ENCODE results near the gene WAPL.

Gene WAPL

DNA sequence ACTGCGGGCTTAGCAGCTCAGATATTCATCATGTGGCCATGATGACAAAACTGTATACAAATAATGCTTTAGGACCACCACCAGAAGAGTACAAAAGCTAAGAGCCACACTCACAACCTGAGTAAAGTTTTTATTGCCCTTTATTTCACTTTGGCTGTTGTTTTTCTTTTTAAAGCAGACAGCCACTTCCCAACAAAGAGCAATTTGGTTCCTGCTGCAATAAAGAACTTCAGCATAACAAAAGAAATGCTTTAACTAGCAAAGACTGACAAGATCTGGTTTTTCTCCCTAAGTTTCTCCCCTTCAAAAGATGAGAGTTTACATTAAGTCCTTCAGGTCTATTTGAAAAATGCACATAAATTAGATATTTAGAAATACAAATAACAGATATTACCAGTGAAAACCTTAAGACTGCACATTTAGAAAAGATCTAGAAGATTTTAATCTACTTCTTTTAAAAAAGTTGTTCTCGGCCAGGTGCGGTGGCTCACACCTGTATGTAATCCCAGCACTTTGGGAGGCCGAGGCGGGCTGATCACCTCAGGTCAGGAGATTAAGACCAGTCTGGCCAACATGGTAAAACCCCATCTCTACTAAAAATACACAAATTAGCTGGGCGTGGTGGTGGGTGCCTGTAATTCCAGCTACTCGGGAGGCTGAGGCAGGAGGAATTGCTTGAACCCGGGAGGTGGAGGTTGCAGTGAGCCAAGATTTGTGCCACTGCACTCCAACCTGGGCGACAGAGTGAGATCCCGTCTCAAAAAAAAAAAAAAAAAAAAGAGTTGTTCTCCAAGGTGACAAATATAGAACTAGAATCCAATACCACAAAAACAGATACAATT is 59.4 kb downstream of the WAPL start:
- no peak for DNase-seq

DNA sequence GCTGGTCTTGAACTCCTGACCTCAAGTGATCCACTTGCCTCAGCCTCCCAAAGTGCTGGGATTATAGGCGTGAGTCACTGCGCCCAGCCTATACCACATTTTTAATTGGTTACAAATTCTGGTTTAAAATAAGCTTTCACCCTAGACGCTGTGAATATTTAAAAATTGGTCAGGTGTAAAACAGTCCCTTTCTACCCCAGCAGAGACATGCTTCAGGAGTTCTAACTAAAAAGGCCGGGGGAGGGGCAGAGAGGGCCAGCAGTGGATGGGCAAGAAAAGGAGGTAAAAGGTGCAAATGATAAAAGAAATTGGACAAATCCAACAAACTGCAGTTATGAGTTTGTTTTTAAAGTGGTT is 70.0 kb downstream of the WAPL start:
- DNase-seq, result no peak

DNA sequence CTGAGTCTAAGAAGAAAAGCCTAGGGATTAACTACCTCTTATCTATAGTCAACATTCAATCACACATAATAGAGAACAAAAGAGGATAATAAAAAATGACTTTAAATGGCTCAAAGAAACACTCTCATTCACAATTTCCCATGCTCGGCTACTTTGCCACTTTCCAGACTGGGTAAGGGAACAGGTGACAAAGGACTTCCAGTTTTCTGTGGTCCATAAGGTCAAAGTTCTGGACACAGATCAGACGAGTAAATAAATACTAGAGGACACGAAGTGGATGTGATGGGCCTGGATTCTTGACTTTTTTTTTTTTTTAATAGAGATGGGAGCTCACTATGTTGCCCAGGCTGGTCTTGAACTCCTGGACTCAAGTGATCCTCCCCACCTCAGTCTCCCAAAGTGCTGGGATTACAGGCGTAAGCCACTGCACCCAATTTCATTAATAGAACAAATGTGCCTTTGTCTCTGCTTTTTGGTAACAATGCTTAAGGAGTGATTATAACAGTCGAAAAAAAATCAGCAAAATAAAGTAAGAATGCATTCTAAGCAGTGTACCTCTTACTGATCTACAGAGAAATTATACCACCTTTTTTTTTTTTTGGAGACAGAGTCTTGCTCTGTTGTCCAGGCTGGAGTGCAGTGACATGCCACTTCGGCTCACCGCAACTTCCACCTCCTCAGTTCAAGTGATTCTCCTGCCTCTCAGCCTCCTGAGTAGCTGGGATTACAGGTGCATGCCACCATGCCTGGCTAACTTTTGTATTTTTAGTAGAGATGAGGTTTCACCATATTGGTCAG is 70.6 kb downstream of the WAPL start:
- DNase-seq, result no peak

DNA sequence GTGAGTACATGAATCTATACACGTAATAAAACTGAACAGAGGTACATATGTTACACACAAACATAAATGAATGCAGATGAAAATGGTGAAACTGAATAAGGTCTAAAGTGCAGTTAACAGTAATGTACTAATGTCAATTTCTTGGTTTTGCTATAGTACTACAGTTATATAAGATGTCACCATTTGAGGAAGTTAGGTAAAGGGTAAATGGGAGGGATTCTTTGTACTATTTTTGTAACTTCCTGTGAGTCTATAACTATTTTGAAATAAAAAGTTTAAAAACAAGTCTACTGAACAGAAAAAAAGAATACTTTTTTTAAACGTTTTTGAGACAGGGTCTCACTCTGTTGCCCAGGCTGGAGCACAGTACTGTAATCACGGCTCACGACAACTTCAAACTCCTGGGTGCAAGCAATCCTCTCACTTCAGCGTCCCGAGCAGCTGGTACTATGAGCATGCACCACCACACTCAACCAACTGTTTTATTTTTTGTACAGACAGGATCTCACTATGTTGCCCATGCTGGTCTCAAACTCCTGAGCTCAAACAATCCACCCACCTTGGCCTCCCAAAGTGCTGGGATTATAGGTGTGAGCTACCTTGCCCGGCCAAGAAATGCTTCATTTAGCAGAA is 71.5 kb downstream of the WAPL start:
- no peak for DNase-seq

DNA sequence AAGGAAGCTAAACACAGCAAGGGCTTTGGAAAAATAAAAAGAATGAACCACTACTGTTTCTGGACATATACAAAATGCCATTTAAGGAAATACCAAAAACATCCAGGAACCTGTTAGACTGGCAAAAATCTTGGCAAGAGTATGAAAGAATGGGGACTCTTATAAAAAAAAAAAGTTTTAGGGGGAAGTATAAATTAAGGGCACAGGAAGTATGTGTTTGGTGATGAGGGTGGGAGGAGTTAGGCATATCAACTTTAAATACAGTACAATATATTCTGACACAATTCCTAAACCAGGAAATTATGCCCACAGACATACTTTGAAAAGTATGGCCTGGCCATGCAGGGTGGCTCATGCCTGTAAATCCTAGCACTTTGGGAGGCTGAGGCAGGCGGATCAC is 74.2 kb downstream of the WAPL start:
- no peak for DNase-seq

DNA sequence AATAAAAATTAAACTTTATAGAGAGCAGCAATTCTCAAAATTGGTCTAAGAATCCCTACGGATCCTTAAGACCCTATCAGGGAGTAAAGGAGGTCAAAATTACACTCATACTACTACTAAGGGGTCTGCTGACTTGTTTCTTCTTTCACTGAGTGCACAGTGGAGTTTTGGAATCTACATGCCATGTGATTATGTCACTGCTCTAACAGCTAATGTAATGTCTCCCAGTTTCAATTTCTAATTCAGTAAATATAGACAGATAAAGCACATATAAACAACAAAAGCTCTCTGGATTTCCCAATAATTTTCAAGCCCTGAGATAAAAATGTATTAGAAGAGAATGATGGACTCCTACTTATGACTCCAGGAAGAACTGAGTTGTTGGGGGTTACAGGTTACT is 74.6 kb downstream of the WAPL start:
- no peak for DNase-seq

DNA sequence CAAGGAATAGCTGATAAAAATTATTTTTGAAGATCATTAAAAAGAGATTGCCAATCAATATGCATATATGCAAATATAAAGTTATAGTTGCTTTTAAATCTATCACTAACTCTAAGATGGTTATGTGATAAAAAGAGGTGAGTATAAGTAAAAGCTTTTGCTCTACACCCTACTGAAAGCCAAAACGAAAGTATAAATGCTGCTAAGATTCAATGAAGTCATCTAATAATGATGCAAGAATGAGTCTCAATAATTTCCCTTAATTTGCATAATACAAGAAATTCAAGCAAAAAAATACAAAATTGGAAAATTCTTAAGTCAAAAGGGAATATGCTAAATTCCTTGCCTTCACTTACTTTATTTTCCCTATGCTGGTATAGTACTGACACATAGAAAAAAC is 75.2 kb downstream of the WAPL start:
- DNase-seq, result no peak

DNA sequence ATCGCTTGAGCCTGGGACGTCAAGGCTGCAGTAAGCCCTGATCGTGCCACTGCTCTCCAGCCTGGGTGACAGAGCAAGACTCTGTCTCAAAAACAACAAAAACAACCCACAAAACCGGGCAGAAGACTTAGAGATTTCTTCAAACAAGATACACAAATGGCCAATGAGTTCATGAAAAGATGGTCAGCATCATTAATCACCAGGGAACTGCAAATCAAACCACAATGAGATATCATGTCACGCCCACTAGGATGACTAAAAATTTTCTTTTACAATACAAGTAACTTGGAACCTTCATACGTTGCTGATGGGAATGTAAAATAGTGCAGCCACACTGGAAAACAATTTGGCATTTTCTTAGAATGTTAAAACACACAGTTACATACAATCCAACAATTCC is 77.7 kb downstream of the WAPL start:
- no peak for DNase-seq

DNA sequence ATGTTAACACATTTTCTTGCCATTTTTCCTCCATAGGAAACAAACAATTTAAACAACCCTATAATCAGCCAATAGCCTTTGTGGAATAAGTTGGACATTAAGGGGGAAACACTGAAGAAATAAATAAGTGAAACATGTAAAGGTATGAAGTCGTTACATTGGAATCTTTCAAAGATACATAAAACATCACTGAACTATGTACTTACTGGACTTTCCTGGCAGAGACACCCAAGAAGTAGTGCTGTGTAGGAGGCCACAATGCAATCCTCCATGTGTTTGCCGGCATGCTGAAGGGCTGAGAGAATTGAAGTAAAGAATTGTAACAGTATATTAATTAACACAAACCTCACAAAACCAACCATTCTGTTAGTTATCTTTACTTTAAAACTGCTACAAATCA is 78.5 kb downstream of the WAPL start:
- no peak for DNase-seq

DNA sequence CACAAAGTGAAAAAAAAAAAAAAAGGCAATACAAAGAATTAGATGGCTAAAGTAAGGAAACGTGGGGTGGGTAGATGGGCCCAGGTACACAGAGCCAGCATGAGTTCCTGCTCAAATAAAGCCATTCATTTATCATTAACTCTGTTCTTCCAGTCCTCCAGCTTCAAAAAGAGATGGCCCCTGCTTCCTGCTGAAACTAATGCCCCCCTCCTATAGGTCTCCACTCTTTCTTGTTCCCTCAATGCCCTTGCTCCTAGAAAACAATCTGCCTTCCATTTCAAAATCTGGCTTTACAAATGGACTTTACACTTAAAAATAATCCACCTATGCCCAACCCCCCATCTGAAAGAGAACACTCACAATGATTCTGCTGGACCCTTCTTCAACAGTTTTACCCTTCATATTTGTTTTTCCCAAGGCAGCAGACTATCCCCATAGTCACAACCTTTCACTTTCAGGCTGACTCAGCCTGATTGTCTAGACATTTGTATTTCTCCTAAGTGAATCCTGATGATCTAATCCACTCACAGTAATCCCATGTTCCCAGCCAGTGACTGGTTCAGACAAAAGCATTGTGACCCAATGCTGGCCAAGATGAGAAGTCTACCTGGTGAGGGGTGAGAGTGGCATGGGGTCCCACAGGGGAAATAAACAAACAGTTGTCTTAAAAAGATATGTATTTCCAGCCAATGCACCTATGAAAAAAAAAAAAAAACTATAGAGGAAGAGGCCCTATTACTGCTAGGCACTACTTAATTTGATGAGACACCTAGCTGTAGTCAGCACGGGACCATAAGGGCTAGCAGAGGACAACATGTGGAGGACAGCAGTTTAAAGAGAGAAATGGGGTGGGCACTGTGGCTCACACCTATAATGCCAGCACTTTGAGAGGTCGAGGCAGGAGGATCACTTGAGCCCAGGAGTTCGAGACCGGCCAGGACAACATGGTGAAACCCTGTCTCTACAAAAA is 80.4 kb downstream of the WAPL start:
- DNase-seq, result no peak

DNA sequence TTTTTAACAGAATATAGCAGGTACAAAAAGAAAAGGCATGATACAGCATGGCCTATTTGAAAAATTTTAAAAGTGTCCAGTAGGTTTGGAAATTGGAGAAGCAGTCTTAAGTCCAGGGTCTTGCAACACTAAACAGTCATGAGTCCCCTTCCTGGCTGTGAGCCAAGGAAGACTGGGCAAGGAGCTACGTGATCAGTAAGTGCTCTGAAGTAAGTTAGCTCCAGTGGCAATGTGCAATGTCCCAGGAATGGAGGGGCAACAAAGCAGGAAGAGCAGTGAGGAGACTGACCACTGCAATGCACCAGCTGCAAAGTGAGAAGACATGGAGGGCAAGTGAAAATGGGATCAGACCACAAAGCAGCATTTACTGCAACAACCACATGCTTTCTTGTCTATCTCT is 82.0 kb downstream of the WAPL start:
- DNase-seq, result no peak

DNA sequence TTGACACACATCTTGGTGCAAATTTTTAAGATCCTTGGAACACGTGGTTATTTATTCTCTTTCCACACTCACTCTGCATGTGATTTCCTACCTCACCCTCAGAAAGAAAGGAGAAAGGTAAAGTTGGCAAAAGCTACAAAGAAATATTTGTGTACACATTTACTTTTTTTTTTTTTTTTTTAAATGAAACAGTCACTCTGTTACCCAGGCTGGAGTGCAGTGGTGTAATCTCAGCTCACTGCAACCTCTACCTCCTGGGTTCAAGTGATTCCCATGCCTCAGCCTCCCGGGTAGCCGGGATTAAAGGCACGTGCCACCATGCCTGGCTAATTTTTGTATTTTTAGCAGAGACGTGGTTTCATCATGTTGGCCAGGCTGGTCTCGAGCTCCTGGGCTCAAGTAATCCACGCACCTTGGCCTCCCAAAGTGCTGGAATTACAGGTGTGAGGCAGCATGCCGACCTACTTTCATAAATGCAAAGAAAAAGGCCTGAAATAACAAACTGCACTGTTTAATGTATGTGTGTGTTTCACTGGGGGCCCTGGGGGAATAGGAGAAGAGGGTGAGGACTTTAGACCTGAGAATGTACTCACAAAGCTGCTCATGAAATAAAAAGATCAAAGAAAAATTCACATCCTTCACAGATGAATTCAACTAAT is 83.4 kb downstream of the WAPL start:
- DNase-seq, result no peak

DNA sequence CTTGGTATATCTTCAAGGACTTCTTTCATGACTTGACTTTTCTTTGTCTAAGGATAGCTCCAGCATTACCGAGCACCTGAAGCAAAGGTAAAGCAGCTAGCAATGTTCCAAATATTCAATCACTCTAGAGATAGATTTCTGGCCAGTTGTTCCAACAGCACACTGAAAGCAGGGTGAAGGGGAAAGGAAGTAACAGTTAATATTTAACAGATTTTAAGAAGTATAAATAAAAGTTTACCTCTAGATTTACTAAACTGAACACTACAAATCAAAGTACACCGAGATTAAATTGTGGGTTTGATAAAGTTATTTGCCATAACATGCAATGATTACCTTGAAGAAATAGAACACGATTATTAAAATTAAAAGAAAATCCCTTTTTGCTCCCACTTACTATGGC is 84.1 kb downstream of the WAPL start:
- DNase-seq, result no peak

DNA sequence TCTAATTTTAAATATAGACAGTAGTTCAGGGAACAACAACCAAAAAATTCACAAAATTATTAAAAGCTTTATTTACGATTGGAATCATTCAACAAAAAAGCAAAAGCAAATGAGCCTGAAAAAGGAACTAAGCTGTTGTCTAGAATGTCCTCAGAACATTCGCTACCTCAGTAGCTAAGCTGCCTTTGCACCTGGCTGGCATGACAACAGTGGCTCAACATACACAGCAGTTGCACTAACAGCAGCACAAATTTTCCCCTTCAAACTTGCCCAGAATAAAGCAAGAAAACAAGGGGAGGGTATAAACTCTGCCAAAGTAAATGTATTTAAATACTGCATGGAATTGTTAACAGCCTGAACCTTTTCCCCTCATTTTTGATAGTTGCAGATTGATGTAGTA is 84.6 kb downstream of the WAPL start:
- DNase-seq, result no peak

DNA sequence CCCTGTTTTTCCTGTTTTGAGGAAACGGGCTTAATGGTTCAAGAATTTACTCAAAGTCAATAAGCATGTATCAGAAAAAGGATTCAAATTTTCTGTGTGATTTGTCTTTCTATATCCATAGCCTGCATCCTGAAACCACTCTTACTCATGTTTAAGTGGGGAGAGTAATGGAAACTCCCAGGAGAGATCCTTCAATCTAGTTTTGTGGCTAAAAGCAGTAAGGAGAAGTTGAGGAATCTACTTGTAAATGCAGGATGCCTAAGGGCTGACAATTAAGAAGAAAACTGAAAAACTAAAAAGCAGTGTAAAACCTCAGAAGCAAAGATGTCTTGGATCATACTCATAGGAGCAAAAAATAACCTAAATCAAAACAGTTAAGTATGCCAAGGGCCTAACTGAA is 86.9 kb downstream of the WAPL start:
- DNase-seq, result no peak

DNA sequence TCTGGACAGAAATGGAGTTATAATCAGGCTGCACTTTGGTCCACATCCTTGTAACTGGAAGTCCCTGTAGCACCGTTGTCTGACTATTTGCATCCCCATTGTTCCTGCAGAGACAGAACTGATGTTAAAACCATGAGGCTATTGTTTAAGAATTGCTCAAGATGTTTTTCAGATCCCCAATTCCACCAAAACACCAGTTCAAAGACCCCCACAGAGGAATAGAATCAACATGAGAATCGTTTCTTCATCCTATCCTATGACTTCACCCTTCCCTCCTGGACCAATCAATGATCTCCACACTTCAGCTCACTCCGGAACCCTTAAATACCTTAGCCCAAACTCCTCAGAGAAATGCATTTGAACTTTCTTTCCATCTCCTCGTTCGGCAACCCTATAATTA is 97.9 kb downstream of the WAPL start:
- DNase-seq, result no peak

DNA sequence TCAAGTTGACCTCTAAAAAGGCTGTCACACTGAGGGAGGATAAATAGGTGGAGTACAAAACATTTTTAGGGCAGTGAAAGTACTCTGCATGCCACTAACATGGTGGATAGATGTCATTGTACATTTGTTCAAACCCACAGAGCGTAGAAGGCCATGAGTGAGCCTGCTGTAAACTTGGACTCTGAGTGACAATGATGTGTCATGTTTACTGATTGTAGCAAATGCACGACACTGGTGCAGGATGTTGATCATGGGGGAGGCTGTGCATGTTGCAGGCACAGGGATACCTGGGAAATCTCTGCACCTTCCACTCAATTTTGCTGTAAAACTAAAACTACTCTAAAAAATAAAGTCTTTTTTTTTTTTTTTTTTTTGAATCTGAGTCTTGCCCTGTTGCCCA is 102.5 kb downstream of the WAPL start:
- DNase-seq, result no peak

DNA sequence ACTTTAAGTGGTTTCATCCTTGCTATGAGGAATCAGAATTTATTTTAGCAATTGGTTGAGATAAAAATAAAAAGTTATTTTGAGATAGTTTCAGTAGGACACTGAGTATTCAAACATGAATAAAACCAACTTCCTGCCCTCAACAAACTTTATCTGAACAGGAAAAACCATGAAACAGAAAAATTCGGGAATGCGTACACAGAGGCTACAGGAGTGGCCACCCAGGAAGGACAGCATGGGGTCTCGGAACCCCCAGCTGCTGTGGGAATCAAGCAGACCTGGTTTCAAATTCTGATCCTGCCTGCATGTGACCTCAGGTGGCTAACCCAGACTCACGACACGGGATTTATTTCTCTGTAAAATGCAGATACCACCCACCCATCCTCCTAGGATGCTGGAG is 106.0 kb downstream of the WAPL start:
- no peak for DNase-seq

DNA sequence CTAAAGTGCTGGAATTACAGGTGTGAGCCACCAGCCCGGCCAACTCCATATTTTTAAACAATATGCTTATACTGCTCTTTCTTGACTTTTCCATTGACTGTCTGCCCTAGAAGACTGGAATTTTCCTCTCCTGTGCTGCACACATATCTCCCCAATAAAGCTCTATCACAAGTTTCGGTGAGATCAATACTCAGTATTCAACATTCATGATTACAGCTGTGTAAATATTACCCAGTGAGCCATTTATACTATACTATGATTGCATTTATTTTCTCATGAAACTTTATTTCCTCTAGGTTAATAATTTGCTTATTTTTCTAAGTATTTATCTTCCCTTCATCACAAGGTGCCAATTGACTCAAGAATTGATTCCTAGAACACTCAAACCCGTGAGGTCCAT is 106.5 kb downstream of the WAPL start:
- DNase-seq, result no peak

DNA sequence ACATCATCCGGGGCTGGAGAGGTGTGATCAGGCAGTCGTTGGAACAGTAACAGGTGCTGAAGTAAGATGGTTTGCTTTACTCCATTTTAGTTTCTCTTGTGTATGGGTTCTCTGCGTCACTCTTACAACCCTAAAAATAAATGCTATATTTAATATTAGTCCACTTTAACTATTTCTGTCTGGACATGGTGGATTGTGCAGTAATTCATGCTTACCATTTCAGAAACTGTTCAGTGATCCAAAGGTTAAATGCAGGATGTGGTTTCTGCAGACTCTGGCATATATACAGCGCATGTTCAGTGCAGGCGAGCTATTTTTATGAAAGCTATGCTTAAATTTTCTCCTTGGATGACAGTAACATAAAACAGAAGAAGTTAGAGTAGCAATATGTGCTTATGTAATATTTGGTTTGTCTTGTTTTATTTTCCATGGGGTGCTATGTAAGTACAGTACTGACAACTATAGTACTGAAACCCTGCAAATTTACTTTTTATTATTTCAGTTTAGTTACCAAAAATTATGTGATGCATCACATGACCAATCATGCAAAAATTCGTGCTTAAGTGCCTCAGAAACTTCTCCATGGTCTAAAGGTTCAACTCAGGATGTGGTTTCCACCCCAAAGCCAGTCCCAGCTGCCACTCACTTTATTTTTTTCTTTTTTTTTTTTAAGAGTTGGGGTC is 108.4 kb downstream of the WAPL start:
- DNase-seq, result no peak

DNA sequence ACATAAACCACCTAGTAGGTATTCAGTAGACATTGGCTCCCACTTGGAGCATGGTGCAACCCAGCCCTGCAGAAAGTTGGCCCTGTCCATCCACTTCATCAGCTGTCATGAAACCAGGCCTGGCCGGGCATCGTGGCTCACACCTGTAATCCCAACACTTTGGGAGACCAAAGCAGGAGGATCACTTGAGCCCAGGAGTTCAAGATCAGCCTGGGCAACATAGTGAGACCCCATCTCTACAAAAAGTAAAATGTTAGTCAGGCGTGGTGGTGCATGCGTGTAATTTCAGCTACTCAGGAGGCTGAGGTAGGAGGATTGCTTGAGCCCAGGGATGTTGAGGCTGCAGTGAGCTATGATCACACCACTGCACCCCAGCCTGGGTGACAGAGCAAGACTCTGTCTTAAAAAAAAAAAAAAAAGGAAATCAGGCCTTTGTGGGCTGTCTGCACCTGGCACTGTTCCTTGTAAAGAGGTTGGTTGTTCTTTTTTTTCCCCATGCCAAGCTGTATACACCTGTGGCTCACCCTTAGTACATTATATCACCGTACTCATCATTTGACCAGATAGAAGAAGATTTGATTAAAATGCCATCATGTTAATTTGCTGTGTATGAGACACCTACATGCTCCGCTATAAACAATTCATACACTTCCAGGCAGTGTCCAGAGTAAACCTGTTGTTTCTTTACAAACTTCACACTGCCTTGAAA is 109.6 kb downstream of the WAPL start:
- no peak for DNase-seq
